ENCODE data around the gene LRMDA.

LRMDA gene

DNA sequence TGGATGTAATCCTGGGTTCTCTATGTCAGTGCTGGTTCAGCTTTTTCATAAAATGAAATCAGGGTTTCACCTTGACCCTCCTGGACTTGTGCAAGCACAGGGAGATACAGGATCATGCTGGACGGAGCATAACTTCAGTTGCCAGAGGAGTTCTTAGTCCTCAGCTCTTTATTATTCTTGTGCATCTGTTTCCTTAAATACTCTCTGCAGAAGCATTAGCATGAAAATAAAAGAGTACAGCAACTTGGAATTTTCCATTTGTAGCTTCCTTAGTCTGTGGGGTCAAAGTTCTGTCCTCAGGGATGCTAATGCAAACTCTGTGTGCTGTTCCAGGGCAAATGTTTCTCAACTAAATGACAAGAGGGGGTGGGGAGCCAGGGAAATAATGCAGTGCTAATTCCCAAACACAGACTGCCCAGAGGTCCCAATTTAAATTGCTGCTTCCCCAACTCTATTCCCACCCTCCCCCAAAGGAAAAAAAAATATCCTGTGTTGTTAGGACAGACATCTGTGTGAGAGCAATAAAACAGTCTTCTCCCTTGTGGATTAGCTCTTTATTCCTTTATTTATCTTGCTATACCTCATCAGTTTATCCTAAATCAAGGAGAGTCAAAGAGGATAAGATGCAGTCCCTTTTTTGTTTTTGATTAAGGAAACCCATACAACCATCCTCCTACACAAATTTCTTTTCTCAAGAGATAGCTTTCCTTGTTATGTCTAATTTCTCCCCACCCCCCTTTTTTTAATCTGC lies 905.0 kb downstream of the LRMDA start:
- DNase-seq = no peak

DNA sequence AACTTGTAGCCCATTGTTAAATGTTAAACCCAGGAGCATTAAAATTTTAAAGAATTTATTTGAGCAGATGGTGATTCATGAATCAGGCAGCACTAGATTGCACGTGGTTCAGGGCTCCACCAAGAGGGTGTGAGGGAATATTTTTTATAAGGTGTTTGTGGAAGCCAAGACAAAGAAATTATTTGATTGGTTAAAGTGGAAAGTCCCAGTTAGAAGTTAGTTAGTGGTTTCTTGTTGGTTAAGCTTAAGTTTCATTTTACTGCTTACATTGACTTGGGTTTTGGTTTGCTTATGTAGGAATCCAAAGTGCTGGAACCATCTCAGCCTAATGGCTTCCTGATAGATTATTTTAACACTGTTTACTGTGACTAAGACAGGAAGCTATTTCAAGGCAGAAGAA lies 906.2 kb downstream of the LRMDA start:
- no peak for DNase-seq

DNA sequence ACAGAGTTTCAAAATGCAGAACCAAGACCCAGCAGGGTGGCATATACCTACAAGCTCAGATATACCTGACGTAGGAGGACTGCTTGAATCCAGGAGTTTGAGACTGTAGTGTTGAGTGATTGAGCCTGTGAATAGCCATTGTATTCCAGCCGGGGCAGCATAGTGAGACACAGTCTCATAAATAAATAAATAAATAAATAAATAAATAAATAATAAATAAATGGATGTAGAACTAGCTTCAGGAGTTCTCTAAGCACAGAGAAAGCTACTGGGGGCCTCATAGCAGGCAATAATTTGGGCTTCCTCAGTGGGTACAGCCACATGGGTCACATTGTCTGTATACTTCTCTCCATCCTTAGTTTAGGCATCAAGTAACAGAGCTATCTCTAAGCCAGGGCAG lies 906.8 kb downstream of the LRMDA start:
- no peak for DNase-seq

DNA sequence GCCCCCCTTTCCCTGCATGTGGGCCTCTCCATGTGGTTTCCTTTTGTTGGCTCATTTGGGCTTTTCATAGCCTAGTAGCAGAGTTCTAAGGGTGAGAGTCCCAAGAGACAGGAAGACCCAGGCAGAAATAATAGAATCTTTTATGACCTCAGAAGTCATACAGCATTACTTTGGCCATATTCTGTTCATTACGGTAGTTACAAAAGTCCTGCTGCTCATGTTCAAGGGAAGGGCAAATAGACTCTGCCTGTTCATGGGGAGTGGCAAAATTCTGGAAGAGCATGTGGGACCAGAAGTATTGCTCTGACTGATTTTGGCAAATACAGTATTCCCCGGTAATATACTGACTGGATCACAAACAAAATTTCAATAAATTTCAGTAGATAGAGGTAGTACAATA lies 910.3 kb downstream of the LRMDA start:
- no peak for DNase-seq

DNA sequence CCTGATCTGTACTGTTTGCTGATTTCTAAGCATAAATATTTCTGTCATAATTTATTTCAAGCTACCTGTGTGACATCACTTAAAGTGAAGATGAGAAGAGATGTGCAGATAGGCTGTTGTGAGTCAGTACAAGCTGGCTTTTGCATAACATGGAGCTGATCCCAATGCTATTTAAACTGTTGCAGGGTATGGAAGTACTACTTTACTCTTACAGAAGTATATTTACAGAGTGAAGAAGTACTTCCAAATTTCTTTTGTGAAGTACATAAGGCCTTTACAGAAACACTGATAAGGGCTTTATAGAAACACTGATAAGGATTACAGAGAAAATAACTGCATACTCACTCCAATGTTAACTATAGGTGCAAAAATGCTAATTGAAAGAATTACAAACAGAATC lies 911.6 kb downstream of the LRMDA start:
- no peak for DNase-seq

DNA sequence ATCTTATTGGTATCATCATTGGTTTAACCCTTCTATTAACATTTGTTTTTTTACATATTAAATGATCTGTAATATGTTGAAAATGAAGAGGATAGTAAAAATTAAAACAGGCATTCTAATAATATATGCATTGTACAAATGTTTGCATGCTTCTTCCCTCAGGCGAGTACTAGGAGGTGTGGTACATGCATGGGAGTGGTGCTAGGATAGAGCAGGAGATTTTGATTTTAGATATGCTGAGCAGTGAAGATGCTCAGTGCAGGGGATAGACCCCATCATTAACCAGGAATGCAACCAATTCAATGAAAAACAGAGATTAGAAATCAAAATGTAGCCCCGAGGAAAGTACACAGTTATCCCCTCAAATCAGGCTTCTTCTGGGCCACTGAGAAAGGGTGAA lies 916.4 kb downstream of the LRMDA start:
- DNase-seq = no peak

DNA sequence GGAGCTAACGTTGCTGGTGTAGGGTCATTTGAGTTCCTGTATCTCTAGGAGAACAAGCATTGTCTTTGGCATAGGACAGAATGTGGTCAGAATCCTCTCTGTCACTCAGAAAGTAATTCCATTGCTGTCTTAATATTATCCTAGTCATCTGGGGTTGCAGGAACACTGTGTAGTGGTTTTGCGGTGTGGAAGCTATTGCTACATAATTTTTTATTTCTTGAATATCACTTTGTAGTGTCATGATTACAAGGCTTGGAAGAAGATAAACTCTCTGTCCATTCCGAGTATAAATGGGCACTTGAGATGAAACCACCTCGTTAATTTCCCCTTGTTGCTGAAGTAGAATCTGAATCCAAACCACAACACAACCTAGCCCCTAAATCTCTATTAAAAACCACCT lies 919.2 kb downstream of the LRMDA start:
- DNase-seq = no peak

DNA sequence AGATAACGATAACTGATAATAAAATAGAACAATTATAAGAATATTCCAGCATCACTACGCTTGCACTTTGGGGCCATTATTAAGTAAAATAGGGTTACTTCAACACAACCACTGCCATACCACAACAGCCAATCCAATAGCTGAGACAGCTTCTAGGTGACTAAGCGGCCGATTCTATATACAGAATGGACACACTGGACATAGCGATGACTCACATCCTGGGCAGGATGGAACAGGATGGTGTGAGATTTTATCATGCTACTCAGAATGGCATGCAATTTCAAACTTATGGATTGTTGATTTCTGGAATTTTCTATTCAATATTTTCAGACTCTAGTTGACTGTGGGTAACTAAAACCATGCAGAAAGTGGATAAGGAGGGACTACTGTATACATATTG lies 920.9 kb downstream of the LRMDA start:
- no peak for DNase-seq

DNA sequence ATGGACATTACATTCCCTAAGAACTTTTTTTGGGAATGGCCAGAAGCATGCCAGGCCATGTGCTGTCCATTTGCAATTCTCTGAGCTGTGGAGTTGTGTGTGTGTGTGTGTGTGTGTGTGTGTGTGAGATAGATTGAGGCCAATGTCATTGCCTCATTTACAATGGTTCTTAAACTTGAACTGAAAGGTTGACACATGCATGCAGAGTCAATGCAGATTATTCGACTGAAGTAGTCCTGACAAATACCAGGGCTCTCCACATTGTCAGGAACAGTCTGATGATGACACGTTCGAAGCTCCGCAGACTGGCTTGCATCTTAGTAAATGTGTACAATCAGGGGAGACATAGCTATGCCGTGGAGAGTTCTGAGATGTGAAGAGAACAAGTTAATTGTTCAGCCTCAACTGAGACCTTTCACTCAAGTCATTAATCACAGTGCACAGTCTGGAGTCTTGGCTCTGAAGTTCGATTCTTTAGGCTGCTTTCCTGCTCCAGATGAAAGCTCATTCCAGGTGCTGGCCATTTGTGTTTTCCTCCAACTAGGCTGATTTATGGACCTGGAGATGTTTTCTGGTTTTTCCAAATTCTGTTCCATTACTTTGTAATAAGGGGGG lies 921.9 kb downstream of the LRMDA start:
- DNase-seq = no peak

DNA sequence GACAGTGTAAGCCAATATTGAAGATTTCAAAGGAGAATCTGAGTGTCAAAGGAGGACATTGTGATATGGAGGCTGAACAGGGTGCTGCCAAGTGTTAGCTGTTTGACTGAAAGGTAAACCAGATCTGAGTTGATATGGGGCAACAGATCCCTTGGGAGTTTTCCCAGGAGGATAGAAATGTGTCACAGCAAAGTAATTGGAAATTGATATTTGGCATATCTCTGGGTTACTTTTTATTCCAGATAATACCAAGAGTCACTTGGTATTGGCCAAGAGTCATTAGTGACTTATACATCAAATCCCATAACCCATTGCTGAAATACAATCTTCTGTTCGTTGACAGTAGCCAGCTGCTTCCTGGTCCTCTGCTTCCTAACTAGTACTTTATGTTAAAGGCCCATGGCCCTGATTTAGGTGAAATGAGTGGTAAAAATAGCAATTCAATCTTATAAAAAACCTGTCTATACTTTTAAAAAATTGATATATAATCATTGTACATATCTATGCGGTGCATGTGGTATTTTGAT lies 922.9 kb downstream of the LRMDA start:
- DNase-seq = no peak

DNA sequence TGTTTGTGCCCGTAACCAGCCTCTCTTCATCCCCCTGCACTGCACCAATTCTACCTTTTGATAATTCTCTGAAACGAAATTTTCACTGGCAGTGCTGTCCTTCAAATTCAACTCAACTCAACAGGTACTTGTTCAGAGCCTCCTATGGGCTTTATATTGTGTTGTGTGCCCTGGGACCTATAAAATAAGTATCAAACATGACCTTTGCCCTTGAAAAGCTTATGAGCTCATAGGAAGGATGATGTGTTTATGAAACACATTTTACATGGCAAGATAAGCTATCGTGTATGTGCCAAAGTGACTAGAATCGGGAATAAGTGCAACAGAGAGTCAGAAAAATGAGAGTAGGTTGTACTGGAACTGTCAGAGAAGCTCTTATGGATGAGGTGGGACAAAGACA lies 923.5 kb downstream of the LRMDA start:
- no peak for DNase-seq

DNA sequence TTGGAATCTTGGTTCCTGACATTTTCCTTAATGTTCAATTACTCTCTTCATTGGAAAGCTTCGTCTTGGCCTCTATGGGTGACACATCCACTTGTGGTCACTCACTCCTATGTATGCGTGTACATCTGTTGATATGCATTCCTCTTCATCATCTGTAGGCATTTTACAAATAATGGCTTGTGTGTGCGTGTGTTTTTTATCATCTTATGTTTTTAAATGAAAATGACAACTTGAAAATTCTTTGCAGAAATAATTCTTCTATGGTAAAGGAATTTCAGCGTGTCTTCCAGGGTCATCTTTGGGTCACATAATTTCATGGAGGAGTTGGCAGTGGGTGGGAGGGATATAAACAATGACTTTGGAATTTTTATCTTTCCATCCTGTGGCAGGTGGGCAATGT lies 925.1 kb downstream of the LRMDA start:
- no peak for DNase-seq

DNA sequence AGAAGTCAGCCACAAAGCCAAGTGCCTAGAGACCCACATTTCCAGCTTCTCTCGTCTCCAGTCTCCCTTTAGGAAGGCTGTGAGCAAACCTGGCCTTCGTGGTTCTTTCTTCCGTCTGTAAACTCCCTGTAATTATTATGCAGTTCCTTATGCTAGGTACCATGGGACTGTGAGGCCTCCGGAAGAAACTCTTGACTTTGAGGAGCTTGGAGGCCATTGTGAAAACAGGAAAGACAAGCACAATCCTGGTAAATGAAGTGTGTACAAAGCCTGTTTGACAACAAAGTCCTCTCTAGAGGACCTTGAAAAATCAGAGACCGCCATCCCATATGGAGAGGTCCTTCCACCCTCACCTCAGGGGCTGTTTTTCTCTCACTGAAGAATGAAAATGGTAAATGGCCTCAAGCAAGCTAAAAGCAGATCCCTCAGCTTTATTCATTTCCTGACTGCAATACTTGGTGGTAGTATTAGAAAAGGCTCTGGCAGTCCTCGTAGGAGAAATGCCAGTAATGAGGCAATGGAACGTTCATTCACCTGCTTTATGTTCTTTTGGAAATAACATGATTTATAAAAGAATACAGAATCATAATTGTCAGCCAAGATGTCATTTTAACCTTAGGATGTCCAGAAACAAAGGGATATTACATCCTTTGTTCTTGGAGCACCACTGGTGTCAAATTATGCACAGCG lies 926.4 kb downstream of the LRMDA start:
- no peak for DNase-seq

DNA sequence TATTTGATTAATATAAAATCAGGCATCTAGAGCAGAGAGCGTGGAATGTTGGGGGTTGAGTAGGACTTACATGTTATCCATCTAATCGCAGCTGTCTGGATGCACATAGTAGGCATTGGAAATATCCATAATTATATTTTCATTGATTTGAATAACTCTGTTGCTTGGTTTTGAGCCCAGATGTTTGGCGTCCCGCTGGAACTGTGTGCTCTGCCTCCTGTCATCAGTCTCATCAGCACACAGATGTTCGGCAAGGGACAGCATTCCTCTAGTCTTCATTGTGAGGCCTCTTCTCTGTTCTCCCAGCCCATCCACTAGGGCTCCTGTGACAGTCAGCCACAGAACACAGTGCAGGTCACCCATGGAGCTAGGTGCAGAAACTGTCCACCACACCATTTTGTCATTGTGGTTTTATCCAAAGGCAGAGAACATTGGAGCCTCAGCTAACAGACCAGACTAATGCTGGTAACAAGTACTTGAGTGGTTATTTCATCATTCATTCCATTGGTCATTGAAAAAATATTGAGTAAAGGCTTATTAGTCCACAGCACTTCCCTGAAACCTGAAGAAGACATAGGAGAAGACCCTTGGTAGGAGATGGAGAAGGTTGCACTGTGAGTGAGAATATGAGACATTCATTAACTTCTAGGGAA lies 927.4 kb downstream of the LRMDA start:
- no peak for DNase-seq

DNA sequence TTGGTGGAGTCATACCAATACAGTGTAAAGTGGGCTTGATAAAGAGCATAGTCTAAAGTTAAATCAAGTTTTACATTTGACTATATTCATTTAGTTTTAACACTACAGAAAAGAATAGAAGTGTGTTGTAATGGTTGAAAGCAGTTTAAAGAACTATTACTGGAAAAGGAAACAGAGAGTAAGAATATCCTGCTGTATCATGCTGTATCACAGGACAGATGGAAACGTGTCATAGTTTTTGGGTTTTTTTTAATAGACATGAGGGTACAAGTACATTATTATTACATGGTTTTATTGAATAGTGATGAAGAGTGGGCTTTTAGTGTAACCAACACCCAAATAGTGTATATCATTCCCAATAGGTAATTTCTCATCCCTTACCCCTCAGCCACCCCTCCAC lies 944.3 kb downstream of the LRMDA start:
- DNase-seq = no peak

DNA sequence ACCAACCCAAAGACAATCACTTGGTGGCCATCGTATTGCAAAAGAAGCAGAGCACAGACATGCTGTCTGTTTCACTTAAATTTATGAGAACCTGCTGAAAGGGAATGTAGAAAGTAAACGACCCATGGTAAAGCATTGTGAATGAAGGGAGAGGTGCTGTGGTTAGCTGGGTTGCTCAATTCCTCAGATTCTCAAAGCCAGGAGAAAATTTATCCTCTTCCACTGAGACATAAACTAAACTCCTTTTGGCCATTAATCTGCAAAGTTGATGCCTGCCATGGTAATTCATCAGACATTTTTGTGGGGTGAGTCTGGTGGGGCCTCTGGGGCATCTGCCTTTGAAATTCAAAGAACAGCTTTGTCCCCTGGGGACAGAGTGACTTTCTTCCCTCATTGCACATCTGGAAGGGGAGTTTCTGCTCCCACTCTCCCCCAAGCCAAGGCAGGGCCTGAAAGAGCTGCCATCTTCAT lies 951.0 kb downstream of the LRMDA start:
- DNase-seq = no peak

DNA sequence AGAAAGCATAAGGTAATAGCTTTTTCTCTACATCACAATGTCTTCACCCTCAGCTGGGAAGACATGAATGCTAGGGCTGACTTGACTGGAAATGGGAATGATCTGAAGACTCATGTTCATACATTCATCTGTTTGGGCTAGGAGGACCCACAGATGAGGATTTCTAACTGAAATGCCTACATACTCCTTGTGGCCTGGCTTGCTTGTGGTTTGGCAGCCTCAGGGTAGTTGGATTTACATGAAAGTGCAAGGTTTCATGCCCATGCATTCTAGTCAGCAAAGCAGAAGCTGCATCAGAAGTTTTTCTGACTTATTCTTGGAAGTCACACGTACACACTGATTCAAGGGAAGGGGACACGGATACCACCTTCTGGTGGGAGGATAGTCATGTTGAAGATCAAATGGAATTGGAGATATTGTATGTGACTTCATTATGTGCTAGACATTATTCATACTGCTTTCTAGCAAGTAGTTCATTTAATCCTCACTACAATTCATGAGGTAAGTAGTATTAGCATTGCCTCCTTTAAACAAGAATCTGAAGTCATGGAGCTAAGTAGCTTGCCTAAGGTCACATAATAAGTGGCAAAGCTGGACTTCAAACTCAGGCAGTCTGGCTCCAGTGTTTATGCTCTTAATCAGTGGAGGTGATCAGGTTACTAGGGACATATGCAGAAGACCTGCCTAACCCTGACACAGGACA lies 957.0 kb downstream of the LRMDA start:
- DNase-seq = no peak

DNA sequence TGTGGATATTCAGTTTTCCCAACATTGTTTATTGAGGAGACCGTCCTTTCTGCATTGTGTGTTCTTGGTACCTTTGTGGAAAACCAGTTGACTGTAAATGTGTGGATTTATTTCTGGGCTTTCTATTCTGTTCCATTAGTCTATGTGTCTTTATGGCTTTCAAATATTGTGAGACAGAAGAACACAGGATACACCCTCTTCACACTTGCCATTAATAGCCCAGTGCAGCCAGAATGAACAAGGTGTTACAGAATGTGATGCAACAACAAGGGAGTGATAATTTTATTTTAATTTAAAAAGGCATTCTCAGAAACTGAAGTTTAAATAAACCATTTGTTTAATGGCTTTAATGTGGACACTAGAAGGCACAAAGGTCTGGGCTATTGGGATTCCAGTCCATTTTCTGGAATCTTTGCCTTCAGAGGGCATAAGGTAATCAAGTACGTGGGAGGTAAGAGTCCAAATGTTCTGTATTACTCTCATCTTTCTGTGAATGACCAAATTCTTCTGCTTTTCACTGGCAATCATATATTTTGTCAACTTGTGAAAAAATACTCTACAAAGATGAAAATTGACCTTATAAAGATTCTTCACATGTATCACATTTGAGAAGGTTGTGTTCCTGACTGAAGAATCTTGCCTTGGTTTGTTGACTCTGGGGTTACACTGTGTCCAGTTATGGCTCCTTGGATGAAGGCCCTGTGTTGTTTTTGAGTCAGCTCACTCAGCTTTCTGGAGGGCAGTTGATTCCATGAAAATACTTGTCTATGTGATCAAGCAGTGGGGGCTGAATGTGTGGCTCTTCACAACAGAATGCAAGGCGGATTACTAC lies 962.7 kb downstream of the LRMDA start:
- DNase-seq = no peak

DNA sequence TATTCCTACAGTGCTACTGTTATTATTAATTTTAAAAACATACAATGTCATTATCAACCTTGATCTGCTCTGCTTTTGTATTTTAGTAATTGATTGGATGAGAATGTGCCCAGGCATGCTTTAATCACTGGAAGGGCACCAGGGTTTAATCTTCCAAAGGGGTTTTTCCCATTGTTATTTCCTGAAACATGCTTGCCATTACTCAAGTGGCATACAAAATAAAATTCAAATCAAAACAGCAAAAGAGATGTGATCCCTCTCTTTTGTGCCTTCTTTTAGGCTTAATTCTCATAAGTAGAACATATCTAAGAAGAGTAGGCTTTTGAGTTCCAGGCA lies 963.3 kb downstream of the LRMDA start:
- no peak for DNase-seq

DNA sequence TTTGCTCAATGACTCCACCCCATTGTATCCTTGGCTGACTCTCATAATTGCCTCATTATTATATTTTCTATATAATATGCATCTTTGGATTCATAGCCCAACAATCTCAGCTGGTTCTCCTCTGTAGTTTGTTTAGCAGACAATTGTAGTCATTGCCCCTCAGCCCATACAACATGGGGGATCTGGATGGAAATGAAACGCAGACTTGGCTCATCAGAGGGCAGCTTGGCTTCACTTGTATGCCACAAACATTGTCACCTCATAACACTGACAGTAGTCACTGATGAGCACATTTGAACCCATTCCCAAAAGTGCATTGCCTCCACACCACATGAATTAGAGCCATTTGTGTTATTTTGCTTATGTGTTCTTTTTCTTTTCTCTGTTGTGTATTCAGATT lies 963.8 kb downstream of the LRMDA start:
- no peak for DNase-seq

DNA sequence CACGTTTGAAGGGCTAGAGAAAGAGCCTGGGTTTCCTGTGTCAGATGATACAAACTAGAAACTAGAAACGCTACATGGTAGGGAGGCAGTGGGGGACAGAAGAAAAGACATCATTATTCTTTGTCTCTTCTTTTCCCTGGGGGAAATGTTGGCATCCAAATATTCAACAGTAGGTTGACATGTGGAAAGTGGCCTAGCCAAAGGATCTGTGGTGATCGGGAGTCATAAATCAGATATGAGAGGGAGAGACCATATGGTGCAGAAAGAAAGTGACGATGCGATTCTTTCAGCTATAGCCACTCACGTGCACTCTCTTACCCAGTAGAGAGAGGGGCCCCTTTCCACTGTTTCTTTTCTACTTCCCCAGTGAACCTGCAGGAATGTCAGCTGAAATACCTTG lies 964.7 kb downstream of the LRMDA start:
- no peak for DNase-seq
